ENCODE measurements around the gene NOL12.

DNA sequence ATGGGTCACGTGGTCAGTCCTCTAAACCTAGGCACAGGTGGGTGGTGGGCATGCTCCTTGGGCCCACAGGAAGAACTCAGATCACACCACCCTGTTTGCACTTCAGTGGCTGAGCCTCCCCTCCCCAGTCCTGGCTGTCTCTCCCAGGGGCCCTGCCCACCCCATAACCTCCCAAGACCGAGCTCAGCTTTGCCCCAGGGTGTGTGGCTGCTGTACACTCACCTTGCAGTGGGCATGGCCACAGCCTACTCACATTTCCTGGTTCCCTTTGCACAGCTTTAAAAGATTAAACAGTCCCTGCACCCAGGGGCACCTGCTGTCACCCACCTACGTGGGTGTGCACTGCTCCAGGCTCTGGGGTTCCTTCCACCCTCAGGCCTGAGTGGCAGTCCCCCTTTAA, 24.5 kb downstream of the NOL12 start:
- no peak for TF ChIP-seq EZH2 (optimal IDR thresholded peaks at IDR 0.05; ENCODE audit: low read depth, low read length)
- no peak for TF ChIP-seq CTCF (IDR thresholded peaks at IDR 0.05; ENCODE audit: low read length)

All from MM.1S (cell line).